GM11168 (cell line): ENCODE results near the gene MARCHF10.

Source experiments
- in situ Hi-C: fragments of 300-500 bp; cut with MboI; formaldehyde crosslinking; loops from one replicate; pipeline ENCODE4 v1.12.0; 2022; ENCODE audit warnings: low sequenced_read_pairs; ENCODE audit not compliant: unreplicated experiment

Gene MARCHF10

DNA sequence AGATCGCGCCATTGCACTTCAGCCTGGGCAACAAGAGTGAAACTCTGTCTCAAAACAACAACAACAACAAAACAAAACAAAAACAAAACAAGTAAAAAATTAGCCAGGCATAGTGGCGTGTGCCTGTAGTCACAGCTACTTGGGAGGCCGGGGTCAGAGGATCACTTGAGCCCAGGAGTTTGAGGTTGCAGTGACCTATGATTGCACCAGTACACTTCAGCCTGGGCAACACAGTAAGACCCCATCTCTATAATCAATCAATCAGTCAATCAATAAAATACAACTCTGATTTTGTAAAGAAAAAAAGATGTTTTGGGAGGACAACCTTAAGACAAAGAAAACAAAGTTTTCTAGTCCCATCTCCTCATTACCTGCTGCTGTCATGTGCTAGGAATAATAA is 51.9 kb downstream of the MARCHF10 start:
- in situ Hi-C loops, result no loop called here

DNA sequence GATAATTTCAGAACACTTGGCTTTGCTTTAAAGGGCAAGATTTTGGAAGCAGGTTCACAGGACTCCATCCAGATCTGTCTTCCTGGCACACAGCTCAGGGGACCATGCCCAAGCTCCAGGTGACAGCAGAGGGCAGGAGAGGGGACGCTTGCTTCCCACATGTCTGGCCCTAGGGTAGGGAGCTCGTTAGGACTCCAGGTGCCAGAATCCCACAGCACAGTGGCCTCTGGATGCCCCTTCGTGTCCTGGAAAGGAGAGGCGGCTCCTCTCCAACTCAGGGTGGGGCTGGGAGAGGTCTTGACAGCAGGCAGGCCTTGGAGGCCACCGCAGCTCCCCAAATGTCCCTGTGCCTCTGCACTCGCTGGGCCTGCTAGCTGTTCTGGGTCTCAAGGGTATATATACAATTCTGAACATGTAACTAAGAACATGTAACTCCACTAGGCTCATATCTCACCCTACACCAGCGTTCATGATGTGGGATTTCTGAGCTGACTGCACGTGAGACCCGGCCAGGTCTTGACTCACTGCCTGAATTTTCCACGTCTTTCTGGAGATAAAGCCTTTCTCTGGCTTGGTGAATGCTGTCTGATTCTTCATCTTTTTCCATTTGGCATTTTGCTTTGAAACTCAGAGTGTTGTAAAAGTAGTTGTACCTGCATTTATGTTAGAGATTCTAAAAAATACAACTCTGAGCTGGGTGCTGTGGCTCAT is 52.8 kb downstream of the MARCHF10 start:
- in situ Hi-C loops, result no loop called here

DNA sequence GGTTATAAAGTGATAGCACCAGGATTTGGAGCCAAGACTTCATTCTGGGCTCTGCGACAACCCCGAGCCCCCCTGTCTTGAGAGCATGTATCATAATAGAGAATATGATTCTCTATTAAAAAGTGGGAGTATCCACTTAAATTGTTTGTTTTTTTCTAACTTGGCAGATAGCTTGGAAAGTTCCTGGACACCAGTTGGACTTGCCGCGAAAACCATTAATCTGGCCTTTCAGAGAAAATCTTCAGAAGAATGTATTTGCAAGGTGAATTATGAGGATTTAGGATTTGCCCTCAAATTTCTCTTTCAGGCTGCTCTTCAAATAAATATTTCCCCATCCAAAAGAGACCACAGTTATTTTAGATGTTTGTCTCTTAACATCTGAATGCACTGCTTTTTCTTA is 53.5 kb downstream of the MARCHF10 start:
- in situ Hi-C loops, result no loop called here

DNA sequence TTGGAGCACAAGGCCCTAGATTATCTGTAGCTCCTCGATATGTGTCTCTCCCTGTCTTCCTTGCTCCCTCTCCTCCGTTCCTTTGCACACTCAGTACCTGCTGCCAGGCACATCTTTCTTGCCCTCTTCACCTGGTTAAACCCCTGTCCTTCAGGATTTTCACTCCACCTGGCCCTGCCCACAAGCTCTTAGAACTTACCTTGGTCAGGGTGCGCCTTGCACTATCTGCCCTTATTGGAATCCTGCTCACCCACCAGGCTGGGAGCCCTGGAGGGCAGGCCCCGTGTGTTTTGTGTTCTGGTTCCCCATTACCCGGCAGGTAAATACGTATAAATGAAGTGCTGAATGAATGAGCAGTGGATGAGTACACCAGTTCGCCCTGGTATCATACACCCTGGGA is 54.6 kb downstream of the MARCHF10 start:
- in situ Hi-C loops, result no loop called here

DNA sequence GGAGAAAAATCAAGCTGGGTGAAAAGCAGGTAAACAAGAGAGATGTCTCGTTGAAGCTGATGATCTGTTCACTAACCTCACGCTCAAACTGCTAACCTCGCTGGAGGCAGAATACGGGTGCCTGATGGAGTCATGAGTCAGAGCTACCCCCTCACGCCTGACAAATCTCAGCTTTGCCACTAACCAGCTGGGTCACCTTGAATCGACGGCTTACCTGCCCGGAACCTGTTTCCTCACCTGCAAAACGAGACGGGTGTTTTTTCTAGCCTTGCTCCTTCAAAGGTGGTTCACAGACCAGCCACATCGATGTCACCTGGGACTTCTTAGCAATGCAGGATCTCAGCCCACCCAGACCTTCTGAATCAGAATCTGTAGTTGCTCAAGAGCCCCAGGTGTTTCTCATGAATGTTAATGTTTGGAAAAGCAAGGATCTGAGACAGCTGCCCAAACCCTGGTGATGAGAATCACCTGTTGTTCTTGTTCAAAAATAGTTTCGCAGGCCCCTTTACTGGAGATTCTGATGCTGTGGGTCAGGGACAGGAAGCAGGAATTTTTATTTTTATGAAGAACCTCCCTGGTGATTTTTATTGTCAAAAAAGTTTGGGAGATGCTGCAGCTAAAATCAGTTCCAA is 56.9 kb downstream of the MARCHF10 start:
- in situ Hi-C loops, result no loop called here

DNA sequence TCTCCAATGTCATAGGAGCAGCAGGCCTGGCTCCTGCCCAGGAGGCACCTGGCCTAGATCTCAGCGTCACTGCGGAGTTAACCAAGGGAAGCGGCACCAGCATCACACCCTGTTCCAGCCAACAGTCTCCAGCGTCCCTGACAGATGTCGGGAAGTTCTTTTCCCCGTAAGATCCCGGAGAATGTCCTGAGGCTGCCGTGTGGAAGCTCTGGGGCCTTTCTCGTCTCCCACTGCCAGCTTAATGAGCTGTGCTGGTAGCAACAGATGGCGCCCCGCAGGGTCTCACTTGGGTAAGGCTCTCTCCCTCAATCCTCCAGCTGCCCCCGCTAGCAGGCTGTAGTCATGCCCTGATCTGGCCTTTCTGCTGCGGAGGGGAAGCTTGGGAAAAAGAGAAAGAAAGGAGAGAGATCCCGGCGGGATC is 57.5 kb downstream of the MARCHF10 start:
- in situ Hi-C loops, result no loop called here

DNA sequence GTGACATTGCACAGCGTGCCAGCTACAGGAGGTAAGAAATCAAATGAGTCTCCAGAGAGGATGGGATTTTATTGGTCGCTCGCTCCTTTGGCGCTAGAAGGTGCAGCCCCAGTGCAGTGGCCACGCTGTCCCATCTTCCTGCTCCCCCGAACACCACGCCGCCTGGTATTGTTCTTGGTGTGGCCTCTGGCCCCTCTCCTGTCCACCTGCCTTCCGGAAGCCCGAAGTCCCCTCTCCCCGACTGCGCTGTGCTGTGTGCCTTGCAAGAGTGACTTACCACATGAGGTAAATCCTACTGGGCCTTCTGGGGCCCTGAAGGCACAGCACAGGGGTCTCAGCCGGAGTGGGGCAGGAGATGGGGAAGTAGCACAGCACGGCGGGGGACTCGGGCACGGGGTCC is 58.2 kb downstream of the MARCHF10 start:
- in situ Hi-C loops, result no loop called here

DNA sequence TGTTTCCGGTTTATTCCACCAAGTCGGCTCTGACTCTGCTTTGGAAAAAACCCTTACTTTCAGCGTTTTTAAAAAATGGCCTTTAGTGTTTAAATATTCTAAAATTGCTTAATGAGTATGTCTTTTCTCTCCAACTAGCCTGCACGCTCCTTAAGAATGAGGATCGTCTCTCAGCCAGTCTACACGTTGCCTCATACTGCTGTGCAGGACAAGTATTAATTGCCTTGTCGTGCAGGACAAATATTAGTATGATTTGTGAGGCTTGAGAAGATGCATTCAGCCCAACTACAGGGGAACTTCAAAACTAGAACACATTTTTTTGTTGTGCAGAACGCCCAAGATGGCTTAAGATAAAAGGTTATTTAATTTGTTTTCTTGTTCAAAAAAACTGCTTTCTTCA is 61.2 kb downstream of the MARCHF10 start:
- in situ Hi-C loops, result no loop called here

DNA sequence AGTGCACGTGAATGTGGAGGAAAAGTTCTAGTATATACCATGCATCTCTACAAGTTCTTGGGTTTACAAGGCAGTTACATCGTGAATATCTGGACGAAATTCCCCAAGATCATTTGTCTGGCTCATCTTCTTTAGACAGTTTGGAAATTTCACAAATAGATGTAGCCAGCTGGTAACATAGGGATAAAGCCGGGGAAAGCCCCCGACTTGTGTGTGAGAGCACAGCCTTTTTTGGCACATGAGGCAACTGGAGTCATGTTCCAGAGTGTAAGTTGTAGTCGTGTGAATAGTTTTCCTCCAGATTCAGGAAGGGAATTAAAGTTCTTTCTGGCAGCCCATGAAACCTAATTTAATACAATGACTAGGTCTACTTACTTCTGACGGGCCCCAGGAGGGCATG is 62.3 kb downstream of the MARCHF10 start:
- in situ Hi-C loops, result no loop called here

DNA sequence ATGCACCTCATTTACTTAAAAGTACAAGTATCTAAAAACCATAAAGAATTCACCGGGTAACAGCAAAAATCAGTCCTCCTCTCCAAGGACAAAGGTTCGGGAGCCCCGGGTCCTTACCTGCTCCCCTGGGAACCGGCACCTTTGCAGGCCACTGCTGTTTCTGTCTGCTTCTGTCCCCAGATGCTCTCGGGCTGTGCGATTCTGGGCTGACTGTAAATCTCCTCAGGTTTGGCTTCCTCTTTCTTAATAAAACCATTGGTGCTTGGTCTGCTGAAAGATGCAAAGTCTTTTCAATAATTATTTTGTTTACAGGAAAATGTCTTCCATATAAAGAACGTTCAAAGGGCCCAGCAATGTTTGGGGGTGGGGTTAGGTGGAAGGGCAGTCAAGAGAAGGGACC is 63.9 kb downstream of the MARCHF10 start:
- in situ Hi-C loops, result no loop called here

DNA sequence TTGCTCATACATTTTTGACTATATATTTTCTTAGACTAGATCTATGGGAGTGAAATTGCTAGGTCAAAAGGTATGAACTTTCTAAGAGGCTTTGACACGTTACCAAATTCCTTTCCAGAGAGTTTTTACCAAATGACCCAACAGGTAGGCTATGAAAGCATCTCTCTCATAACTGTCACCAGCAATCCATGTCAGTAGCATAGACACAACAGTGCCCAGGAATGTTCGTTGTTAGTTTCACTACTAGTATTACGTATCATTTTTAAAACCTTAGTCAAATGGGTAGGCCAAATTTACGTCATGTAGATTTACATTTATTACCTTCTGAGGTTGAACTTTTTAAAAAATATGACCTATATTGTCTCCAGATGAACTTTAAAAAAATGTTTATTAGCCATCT is 66.8 kb downstream of the MARCHF10 start:
- in situ Hi-C loops, result no loop called here

DNA sequence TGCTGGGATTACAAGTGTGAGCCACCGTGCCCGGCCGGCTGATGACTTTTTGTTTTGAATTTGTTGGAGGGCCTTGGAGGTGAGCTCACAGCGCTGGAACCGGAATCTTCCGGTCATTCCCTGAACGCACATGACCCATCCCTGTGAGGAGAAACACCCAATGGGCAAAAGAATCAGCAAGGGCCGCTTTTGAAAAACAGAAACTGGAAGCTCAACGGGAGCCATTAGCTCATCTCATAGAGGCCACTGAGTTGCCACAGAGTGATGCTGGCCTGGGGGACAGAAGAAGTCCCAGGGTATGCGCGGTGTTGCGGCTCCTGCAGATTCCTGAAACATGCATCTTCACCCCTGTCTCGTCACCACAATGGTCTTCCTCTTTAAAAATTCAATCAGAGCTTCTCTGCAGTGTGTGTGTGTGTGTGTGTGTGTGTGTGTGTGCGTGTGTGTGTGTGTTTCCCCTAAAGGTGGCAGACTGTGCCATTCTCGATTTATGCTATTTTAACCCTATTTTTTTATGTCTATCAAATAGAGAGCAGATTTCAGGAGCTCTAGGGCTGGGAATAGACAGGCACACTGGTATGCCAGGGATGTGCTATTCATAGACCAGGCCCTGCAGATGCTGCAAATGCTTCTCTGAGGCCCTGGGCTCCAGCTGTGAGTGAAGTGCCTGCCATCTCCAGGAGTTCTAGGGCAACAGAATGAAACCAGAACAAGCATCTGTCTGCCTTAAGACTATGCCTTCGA is 68.3 kb downstream of the MARCHF10 start:
- in situ Hi-C loops, result no loop called here

DNA sequence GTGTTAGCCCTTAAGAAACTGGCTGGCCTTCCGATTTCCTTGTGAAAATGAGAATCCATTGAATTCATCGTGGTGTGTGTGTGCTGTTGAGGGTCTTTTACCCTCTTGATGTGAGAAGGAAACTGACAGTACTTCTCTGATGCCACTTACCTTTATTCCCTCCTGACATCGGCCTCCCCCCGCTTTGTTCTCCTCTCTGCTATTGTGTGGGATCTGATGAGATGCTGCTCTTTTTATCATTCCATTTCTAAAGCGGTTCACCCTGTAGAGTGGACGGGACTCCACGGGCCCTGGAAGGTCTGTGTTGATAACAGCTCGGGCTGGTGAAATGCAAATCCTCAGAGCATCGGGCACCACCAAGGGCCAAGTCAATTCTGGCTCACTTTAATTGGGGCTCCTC is 69.8 kb downstream of the MARCHF10 start:
- in situ Hi-C loops, result no loop called here

DNA sequence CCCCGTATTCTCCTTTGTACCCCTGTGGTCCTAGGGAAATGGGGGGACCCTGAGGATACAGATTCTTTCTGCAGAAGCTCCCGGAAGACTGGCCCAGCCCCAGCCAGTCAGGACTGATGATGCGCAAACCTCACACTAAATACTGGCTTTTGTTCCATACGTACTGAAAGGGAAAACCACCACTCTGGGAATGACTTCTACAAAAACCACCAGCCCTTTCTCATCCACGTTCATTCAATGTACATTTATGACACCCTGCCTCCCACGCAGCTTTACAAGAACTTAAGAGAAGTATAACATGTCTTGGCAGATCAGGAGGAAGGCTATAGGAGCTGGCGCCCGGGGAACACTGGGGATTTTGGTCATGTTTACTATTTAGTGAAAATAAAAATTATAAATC is 70.6 kb downstream of the MARCHF10 start:
- in situ Hi-C loops, result no loop called here

DNA sequence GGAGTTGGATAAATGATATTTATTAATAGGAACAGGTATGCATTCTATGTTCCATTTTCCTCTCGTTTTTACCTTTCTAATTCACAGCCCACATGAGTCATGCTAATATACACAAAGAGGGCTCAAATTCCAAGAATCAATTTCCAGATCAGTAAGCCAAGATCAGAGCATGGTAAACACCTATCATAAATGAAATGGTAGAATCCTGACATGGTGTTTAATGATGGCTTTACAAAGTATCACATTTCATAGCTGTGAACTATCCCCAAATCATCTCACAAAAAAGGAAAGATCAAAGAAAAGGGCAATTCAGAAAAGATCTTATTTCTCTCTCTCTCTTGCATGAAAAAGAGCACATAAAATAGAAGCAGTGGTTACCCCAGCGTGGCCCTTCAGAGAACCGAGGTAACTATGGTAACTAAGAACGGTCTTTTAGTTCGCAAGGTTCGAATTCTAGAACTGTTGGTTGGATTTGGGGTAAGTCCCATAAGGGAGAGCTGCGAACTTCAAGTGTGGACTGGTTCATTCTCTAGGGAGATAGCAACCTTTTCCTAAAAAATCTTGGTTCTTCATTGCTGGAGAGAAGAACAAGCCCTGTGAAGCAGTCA is 73.0 kb downstream of the MARCHF10 start:
- in situ Hi-C loops, result no loop called here

DNA sequence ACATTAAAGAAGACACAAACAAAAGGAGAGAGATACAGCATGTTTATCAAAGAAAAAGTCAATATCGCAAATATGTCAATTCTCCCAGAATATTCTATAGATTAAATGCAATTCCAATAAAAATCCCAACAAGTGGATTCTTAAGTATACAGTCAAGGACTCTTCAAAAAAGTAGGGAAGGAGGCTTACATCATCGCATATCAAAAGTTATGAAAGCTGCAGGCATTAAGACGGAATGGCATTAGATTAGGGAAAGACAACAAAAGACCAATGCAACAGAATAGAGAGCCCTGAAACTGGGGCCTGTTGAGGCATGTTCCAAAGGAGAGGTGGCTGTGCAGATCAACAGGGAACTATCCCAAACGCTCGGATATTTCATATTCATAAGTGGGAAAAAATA is 76.0 kb downstream of the MARCHF10 start:
- in situ Hi-C loops, result no loop called here

DNA sequence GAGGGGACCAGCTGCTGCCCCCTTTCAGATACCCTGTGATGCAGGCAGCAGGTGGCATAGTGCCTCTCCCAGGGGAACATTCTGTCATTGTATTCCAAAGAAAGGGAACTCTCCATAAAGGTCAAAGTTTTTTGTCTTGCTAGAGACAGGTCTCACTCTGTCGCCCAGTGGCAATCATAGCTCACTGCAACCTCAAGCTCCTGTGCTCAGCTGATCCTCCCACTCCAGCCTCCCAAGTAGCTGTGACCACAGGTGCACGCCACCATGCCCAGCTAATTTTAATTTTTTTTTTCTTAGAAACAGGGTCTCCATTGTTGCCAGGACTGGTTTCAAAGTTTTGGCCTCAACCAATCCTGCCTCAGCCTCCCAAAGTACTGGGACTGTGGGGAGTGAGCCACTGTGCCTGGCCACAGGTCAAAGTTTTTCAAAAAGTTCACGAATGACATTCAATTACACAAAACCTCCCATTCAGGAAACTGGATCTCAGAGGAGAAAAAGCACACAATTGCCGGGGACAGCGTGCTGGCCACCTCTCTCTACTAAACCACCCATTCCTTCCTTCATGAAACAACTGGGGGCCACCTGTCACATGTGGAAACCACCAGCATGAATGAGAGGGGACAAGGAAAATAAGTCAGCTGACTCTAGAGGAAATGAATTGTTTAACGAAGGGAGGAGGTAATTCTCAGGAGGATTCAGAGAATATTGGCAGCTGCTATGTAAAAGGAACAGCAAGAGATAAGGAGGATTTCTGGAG is 80.0 kb downstream of the MARCHF10 start:
- in situ Hi-C loops, result no loop called here

DNA sequence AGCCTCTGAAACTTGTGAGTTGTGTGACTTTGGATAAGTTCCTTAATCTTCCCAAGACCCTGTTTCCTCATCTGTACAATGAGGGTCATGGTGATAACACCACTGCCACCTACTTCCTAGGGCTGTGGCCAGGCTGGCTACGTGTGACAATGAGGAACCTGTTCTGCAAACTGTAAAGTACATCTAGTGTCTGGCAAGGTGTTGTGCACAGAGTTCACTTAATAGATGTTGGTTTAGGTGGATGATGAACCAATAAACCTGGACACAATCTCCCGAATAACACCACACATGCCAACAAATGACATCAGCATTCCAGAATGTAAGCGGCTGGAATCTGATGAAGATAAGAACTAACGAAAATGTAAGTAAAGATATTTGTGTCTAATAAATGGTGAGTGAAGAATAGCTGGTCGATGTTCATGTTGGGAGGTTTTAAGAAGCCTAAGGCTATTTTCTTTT is 82.3 kb downstream of the MARCHF10 start:
- in situ Hi-C loops, result no loop called here

DNA sequence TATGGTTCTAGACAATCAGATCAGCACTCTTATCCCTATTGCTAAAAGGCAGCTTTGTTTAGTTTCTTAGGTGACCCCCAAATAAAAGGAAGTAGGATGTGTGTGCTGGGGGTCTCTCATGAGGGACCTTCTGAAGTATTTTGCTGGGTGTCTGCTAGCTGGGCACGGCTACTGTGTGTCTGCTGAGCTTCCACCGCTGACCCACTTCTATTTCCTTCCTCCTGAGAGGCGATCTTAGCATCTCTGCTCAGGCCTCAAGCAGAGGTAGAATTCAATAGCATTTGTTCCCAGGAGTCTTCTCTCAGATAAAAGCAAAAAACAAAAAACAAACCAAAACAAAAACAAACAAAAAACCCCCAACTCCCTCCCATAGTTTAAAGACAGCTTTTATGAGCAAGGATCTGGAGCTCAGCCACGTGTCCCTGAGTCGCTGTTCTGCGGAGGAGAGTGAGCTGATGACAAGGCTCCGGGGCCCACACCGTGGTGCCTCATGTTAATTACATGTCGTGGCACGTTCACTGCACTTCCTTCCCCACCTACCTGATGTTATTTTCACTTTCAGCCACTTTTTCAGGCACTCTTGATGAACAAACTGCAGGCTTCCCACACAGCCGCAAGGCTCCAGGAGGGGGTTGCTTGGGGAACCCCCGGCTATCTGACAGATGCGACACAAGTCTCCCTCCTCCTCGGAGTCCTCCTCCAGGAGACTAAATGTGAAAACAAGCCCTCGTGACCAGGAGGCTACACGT is 83.5 kb downstream of the MARCHF10 start:
- in situ Hi-C loops, result loop anchor here (25.0 kb wide), 1 partner anchor 688 kb away; no protein-coding TSS in a partner anchor
